ENCODE data around the gene RFC4. TPM values are rescaled to one million over a fixed set of nuclear protein-coding genes. Genes with fewer than 3 reads are reported as not detected.

Gene RFC4
- total RNA-seq, 4 donors from 2014 or later = 12.1 to 12.9 (median 12.5) TPM

DNA sequence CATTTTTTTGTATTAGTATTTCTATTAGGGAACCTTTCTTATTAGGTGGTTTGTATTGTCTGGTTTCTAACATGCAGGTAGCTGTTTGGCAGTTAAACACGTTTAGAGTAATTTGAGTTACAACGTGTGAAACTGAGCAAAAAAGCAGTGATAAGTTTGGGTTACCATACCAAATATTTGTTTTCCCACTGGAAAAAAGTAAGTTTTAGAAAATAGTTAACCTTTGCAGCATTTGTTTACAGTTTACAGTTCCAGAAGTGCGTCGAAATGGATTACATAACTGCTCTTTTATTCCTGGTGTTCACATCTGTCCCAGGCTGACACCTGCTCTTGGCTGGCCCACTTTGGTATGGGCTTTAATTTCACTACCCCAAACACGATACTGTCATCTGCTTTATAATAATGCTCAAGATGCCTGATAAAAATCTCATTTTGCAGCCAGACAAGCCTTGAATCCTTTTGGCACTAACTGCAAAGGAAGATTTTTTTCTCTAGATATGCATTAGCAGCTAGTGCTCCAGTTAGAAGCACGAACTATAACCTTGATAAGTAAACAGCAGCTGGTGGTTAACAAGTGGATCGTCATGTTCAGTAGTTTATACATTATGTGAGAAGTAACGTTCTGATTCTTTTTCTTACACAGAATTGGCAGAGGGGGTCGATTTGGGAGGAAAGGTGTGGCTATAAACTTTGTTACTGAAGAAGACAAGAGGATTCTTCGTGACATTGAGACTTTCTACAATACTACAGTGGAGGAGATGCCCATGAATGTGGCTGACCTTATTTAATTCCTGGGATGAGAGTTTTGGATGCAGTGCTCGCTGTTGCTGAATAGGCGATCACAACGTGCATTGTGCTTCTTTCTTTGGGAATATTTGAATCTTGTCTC lies 17.6 kb downstream of the RFC4 start:
- peaks cover 53 to 94% (median 64%) of the 10 kb centered on the region in 4 donors for H3K36me3 ChIP-seq
- TF ChIP-seq, protein P1, sequence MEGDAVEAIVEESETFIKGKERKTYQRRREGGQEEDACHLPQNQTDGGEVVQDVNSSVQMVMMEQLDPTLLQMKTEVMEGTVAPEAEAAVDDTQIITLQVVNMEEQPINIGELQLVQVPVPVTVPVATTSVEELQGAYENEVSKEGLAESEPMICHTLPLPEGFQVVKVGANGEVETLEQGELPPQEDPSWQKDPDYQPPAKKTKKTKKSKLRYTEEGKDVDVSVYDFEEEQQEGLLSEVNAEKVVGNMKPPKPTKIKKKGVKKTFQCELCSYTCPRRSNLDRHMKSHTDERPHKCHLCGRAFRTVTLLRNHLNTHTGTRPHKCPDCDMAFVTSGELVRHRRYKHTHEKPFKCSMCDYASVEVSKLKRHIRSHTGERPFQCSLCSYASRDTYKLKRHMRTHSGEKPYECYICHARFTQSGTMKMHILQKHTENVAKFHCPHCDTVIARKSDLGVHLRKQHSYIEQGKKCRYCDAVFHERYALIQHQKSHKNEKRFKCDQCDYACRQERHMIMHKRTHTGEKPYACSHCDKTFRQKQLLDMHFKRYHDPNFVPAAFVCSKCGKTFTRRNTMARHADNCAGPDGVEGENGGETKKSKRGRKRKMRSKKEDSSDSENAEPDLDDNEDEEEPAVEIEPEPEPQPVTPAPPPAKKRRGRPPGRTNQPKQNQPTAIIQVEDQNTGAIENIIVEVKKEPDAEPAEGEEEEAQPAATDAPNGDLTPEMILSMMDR (IDR thresholded peaks at IDR 0.05) = no peak
- TF ChIP-seq POLR2AphosphoS5 (IDR thresholded peaks at IDR 0.05) = peak in 1 of 2 donors; percentile 15
- intact Hi-C loops (cut with DNase I) = no loop called here
- 49% methylated on average over 13 of the region's 13 CpGs for WGBS
- no peaks in the 10 kb centered on the region for H3K9me3 ChIP-seq
- no peaks in the 10 kb centered on the region for H3K27me3 ChIP-seq
- peaks cover 42 to 54% (median 54%) of the 10 kb centered on the region in 4 donors for H3K4me1 ChIP-seq
- no peak overlapping the region for H3K4me3 ChIP-seq
- no peak for DNase-seq (ENCODE audit: extremely low spot score)
- H3K27ac ChIP-seq (replicated peaks in 1 of 4) = no peak overlapping the region

DNA sequence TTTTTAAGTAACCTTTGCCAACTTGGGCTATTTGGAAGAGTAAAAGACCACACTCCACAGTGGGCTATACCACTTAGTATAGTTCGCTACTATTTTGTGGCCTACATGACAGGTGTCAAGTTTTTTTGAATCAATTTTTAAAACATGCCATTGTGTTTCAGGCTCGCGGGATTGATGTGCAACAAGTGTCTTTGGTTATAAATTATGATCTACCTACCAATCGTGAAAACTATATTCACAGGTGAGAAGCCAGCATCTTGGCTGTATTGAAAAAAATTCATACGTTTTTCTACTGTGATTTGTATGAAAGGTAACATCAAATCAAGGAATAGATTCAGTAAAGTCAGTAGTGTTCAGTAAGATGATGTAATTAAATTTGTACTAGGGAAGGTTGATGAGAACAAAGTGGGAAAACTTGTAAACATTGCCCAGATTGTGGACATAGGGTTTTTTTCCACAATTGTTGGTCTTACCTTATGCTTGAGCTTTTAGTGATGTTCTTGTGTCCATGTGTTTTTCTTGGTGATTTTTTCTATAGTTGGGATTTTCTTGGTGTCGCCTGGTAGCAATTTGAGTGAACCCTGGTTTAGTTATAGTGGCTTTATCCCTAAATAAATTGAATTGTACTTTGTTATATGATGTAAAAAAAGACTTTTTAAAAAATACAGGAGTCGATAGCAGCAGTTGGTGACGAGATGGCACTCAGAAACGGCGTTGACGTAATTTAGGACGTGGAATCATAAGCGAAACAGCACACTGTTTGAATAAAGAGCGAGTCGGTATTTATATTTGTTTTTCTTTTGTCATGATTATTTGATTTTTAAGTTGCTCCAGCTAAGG lies 18.4 kb downstream of the RFC4 start:
- no peak for DNase-seq (ENCODE audit: extremely low spot score)
- Histone ChIP-seq H3K4me3 (no peak overlapping the region), H3K27ac (replicated peaks in 1 of 4) (peak overlapping the region in 1 of 4 donors; percentile 2), H3K36me3 (peaks cover 53 to 85% (median 64%) of the 10 kb centered on the region in 4 donors), H3K4me1 (peaks cover 42 to 54% (median 54%) of the 10 kb centered on the region in 4 donors), H3K9me3 (no peaks in the 10 kb centered on the region), H3K27me3 (no peaks in the 10 kb centered on the region)
- intact Hi-C loops (cut with DNase I) = no loop called here
- 71% methylated on average over 15 of the region's 15 CpGs for WGBS
- TF ChIP-seq, protein P1 (IDR thresholded peaks at IDR 0.05) = no peak
- TF ChIP-seq EP300 (IDR thresholded peaks at IDR 0.05) (no peak), POLR2AphosphoS5 (IDR thresholded peaks at IDR 0.05) (no peak), POLR2A (IDR thresholded peaks at IDR 0.05; ENCODE audit: low read depth) (no peak)

DNA sequence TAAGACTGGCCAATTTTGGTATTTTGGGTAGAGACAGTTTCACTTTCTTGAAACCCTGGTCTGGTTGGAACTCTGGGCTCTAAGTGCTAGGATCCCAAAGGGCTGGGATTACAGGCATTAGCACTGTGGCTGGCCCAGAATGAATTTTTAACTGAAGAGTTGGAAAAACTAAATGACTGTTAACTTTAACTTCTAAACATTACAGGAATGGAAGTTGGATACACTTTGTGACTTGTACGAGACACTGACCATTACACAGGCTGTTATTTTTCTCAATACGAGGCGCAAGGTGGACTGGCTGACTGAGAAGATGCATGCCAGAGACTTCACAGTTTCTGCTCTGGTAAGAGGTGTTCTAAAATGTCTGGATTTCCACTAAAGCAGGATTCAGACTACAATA lies 19.4 kb downstream of the RFC4 start:
- Histone ChIP-seq H3K4me1 (peaks cover 42 to 61% (median 57%) of the 10 kb centered on the region in 4 donors), H3K27ac (replicated peaks in 1 of 4) (peak overlapping the region in 2 of 4 donors; percentile 2 to 8), H3K27me3 (no peaks in the 10 kb centered on the region), H3K36me3 (peaks cover 53 to 76% (median 64%) of the 10 kb centered on the region in 4 donors), H3K4me3 (peak overlapping the region in 1 of 4 donors; percentile 91), H3K9me3 (no peaks in the 10 kb centered on the region)
- TF ChIP-seq, protein P1 (IDR thresholded peaks at IDR 0.05) = no peak
- TF ChIP-seq POLR2A (IDR thresholded peaks at IDR 0.05; ENCODE audit: low read depth) (no peak), POLR2AphosphoS5 (IDR thresholded peaks at IDR 0.05) (no peak), EP300 (IDR thresholded peaks at IDR 0.05) (no peak)
- intact Hi-C loops (cut with DNase I) = no loop called here
- WGBS = 60% methylated on average over 3 of the region's 3 CpGs
- no peak for DNase-seq (ENCODE audit: extremely low spot score)

DNA sequence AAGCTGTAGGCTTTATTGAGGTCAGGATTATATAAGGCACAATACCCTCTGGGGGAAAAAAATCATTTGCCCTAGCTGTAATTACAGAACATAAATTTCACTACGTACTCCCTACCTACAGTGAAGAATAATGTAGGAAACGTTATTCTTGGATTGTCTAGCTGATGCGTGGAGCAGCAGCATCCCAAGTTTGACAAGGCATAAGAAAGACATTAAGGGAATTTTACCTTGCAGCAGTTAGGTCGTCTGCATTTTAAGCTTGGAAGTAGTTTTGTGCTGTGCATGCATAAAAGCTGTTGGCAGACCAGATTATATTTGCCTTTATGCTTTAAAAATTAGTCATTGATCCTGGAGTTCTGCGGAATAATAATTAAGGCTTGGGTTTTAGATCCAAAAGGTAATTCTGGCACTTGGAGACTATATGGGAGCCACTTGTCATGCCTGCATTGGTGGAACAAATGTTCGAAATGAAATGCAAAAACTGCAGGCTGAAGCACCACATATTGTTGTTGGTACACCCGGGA lies 20.7 kb downstream of the RFC4 start:
- H3K36me3 ChIP-seq = peaks cover 52 to 65% (median 62%) of the 10 kb centered on the region in 4 donors
- no peak overlapping the region for H3K27ac ChIP-seq (replicated peaks in 1 of 4)
- H3K4me1 ChIP-seq = peaks cover 42 to 61% (median 57%) of the 10 kb centered on the region in 4 donors

More for the DNA sequence above, 20.7 kb downstream of the RFC4 start:
- intact Hi-C loops (cut with DNase I) = no loop called here
- no peak for DNase-seq (ENCODE audit: extremely low spot score)
- TF ChIP-seq, protein P1 (IDR thresholded peaks at IDR 0.05) = no peak
- TF ChIP-seq POLR2A (IDR thresholded peaks at IDR 0.05; ENCODE audit: low read depth) = no peak
- TF ChIP-seq EP300 (IDR thresholded peaks at IDR 0.05) = no peak
- TF ChIP-seq POLR2AphosphoS5 (IDR thresholded peaks at IDR 0.05) = no peak
- Histone ChIP-seq H3K9me3 (no peaks in the 10 kb centered on the region), H3K27me3 (no peaks in the 10 kb centered on the region), H3K4me3 (peak overlapping the region; percentile 81 to 91 (median 86))
- 20% methylated on average over 7 of the region's 7 CpGs for WGBS

Measured in esophagus muscularis mucosa (tissue), 4 donors.